ENCODE results near the gene KIAA0825. TPM values are rescaled to one million over a fixed set of nuclear protein-coding genes. Genes with fewer than 3 reads are reported as not detected.

Gene KIAA0825, protein sequence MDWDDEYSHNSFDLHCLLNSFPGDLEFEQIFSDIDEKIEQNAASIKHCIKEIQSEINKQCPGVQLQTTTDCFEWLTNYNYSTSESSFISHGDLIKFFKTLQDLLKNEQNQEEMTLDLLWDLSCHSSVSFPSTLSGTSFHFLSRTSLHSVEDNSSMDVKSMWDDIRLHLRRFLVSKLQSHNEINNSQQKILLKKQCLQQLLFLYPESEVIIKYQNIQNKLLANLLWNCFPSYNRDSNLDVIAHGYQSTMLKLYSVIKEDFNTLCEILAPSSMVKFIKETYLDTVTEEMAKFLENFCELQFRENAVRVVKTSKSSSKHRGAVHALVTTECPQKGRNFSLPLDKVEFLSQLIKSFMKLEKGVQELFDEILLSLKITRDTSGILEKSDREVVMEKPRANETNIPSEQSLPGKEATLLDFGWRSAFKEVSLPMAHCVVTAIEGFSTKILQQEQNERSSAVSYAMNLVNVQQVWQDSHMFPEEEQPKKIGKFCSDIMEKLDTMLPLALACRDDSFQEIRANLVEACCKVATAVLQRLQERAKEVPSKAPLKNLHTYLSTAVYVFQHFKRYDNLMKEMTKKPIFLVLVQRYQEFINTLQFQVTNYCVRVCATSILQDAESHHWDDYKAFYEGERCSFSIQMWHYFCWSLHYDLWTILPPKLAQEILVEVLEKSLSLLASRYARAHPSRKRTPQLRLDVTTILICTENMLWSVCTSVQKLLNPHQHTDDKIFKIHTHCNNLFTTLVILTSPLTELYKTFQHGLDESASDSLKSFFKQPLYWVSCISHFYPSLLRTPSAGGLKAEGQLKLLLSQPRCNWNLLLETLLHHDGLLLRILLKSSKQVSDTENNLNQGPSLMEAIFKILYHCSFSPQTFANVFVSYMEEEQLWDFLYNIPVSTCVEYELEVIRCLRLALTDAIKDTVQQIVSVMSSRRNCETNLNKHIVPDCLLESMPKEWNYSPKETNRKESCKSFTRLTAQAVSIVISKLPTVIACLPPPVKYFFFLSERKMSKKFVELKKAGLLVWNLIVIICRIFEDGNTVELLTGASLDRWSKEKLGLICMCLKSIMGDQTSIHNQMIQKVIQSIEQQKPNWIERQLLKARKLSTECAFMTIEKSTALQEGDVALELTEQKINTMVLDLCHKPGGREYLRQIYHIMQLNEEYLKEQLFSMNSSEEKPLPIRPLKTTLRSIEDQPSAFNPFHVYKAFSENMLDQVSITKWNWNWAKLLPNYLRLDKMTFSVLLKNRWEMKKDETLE (N-terminal part only)
- total RNA-seq, result 2.3 and 2.9 TPM in 2 replicates

DNA sequence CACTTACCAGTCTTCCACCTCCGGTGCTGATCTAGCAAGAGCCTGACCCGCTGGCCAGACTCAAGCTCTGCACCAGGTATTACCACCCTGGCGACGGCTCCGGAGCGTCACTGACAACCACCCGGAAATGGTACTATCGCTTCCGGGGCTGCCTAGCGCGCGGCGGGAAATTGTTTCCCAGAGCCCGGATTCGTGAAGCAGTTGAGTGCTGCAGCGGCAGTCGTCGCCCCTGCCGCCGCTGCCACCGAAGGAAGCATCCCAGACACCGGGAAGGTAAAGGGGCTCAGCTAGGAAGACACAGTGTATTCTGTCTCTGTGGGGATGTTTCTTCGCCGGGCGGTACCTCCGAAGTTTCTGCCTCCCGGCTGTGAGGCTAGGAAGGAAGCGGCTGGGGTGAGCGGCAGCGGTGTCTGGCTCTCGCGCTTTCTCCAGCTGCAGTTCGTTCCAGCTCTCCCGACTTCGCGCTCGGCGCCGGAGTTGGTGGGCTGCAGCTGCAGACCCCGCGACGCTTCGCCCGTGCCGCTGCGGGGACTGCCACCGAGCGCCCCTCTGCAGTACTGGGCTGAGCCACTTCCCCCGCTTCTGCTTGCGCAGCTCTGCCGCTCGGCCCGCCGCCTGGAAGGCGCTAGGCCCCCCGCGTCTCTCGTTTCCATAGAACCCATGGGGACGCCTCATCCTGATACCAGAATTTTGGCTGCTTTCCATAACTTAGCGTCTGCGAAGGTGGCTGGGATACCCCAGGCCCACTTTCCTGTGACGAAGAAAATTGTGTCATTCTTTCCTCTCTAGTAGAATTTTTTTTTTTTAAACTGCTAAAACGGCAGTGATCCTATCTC, at the start of gene KIAA0825, which contains the start of gene SLF1:
Gene KIAA0825 (minus strand): TSS at position 112 of the 836 bp plus-strand sequence. CDS start 81,478 bp downstream, outside the sequence.
Gene SLF1 (plus strand): TSS at position 177 of the 836 bp plus-strand sequence. CDS start 10,142 bp downstream, outside the sequence.

Other genes with a start within 250 kb of the KIAA0825 start
- gene SLF1, start 65 bp upstream of the KIAA0825 start, total RNA-seq, result 0.90 and 3.9 TPM in 2 replicates

All from cardiac atrium fibroblast (primary cell).